Activated T-helper 1 cell treated with Interleukin-2 at 50 U/mL for 16 hours (primary cell): Measurements from ENCODE around the gene TPSG1.
"Not testable (repeated sequence)": the region's sequence is repeated elsewhere in the genome, so short reads cannot be mapped to it uniquely, and the experiment has no call there.

ENCODE experiments used
- DNase-seq: peaks from one replicate; pipeline ENCODE4 v3.0.0-alpha.2; 2020; ENCODE audit warnings: low read depth

Gene TPSG1

GRCh38 chr16:1230471-1231212 lies 5.6 kb upstream of the TPSG1 start:
- not testable (repeated sequence) for DNase-seq

GRCh38 chr16:1230084-1230470 lies 5.0 kb upstream of the TPSG1 start, which contains the start of gene TPSB2:
TSS of gene TPSB2 (minus strand) at chr16:1230184. CDS start at chr16:1229951, 233 bp downstream.
- DNase-seq, result not testable (repeated sequence)

GRCh38 chr16:1229476-1229875 lies 4.4 kb upstream of the TPSG1 start:
- not testable (repeated sequence) for DNase-seq

- not testable (repeated sequence) for DNase-seq
Measured at GRCh38 chr16:1228227-1228626, 3.2 kb upstream of the TPSG1 start.

- not testable (repeated sequence) for DNase-seq
Measured at GRCh38 chr16:1226692-1227091, 1.6 kb upstream of the TPSG1 start.

GRCh38 chr16:1225728-1226311 lies 752 bp upstream of the TPSG1 start:
- DNase-seq, result not testable (repeated sequence)

GRCh38 chr16:1224558-1224957 lies 510 bp downstream of the TPSG1 start:
- DNase-seq, result no peak

- no peak for DNase-seq
Measured at GRCh38 chr16:1223355-1224214, 1.5 kb downstream of the TPSG1 start.

- DNase-seq, result no peak
Measured at GRCh38 chr16:1222553-1223354, 2.3 kb downstream of the TPSG1 start.

- DNase-seq, result no peak
Measured at GRCh38 chr16:1221628-1222552, 3.2 kb downstream of the TPSG1 start.

- no peak for DNase-seq
Measured at GRCh38 chr16:1220841-1221627, 4.0 kb downstream of the TPSG1 start.

- no peak for DNase-seq
Measured at GRCh38 chr16:1220098-1220728, 4.9 kb downstream of the TPSG1 start.

GRCh38 chr16:1218930-1219611 lies 6.0 kb downstream of the TPSG1 start:
- no peak for DNase-seq

GRCh38 chr16:1218061-1218929 lies 6.8 kb downstream of the TPSG1 start:
- DNase-seq, result no peak

- no peak for DNase-seq
Measured at GRCh38 chr16:1217526-1217925, 7.5 kb downstream of the TPSG1 start.

- no peak for DNase-seq
Measured at GRCh38 chr16:1216681-1217400, 8.2 kb downstream of the TPSG1 start.

- no peak for DNase-seq
Measured at GRCh38 chr16:1216296-1216619, 8.8 kb downstream of the TPSG1 start.
